Smooth muscle cell (in vitro differentiated cells): ENCODE measurements around the gene PDLIM7. TPM values are rescaled to one million over a fixed set of nuclear protein-coding genes. Genes with fewer than 3 reads are reported as not detected.

Source experiments
- DNase-seq: peaks from one replicate; lab custom pipeline; 2025; ENCODE audit not compliant: unreplicated experiment; lab: John Stamatoyannopoulos, UW
- H2AFZ ChIP-seq: fragments of 200-600 bp; sonication (generic); 2 replicates; pipeline ENCODE4 v1.6.0; 2016; ENCODE audit warnings: antibody characterized with exemption, low read depth, mild to moderate bottlenecking
- H3F3A ChIP-seq: fragments of 200-600 bp; sonication (generic); 2 replicates; pipeline ENCODE4 v1.6.0; 2017; ENCODE audit warnings: antibody characterized with exemption, low read depth
- H3K27ac ChIP-seq: fragments of 200-600 bp; sonication (generic); 2 replicates; pipeline ENCODE4 v1.5.1; 2016; ENCODE audit warnings: low read depth, mild to moderate bottlenecking
- H3K27me3 ChIP-seq: fragments of 200-600 bp; sonication (generic); 2 replicates; pipeline ENCODE4 v1.6.1; 2016; ENCODE audit warnings: low read depth, mild to moderate bottlenecking
- H3K36me3 ChIP-seq: fragments of 200-600 bp; sonication (generic); 2 replicates; pipeline ENCODE4 v1.5.1; 2016; ENCODE audit warnings: low read depth
- H3K4me1 ChIP-seq: fragments of 200-600 bp; sonication (generic); 2 replicates; pipeline ENCODE4 v1.5.1; 2016; ENCODE audit warnings: low read depth
- H3K4me2 ChIP-seq: fragments of 200-600 bp; sonication (generic); 2 replicates; pipeline ENCODE4 v1.6.0; 2016; ENCODE audit warnings: mild to moderate bottlenecking
- H3K4me3 ChIP-seq: fragments of 200-600 bp; sonication (generic); 2 replicates; pipeline ENCODE4 v1.5.1; 2016; ENCODE audit warnings: mild to moderate bottlenecking
- H3K79me2 ChIP-seq: fragments of 200-600 bp; sonication (generic); 2 replicates; pipeline ENCODE4 v1.6.0; 2016; ENCODE audit warnings: low read depth, mild to moderate bottlenecking
- H3K9ac ChIP-seq: fragments of 200-600 bp; sonication (generic); 2 replicates; pipeline ENCODE4 v1.6.0; 2016; ENCODE audit warnings: low read depth
- H3K9me3 ChIP-seq: fragments of 200-600 bp; sonication (generic); replicated peaks from 2 replicates; pipeline ENCODE4 v1.5.1; 2016; ENCODE audit warnings: low read depth
- H4K20me1 ChIP-seq: fragments of 200-600 bp; sonication (generic); 2 replicates; pipeline ENCODE4 v1.6.0; 2016; ENCODE audit warnings: low read depth
- CTCF ChIP-seq: fragments of 200-600 bp; sonication (generic); IDR thresholded peaks from 2 replicates; pipeline ENCODE4 v1.5.1; 2017; ENCODE audit warnings: borderline replicate concordance, mild to moderate bottlenecking, antibody characterized with exemption; ENCODE audit not compliant: insufficient read depth, poor library complexity, severe bottlenecking
- WGBS: methylation state at CpG from one replicate; pipeline ENCODE4 v1.1.7; 2016; ENCODE audit warnings: low lambda C conversion rate; 5-methylcytosine and 5-hydroxymethylcytosine counted together
- polyA plus RNA-seq: library from polyadenylated mRNA; unstranded; fragments of >200 nt; fragmentation: Nextera tagmentation; extraction: Ambion mirVana; gene quantifications from 2 replicates; pipeline ENCODE4 v1.2.1, GENCODE V29; 2016
- total RNA-seq: library from RNA; depleted of rRNA; stranded (reverse); fragments of >200 nt; gene quantifications from 2 replicates; pipeline ENCODE4 v1.2.3, GENCODE V29; 2014

The PDLIM7 gene
- total and polyA plus RNA-seq, 2 experiments from 2014 or later: 235 to 511 TPM

GRCh38 chr5:177469750-177470525 lies 27.5 kb downstream of the PDLIM7 start:
- Histone ChIP-seq H4K20me1 (peaks cover 79% of the 10 kb centered on the region), H3K4me1 (peaks cover 27% of the 10 kb centered on the region), H3K79me2 (peaks cover 59% of the 10 kb centered on the region), H2AFZ (no peak overlapping the region), H3K27me3 (no peaks in the 10 kb centered on the region), H3K36me3 (peaks cover 4% of the 10 kb centered on the region), H3K27ac (peak overlapping the region; percentile 68), H3K4me2 (peak overlapping the region; percentile 61), H3K9me3 (no peaks in the 10 kb centered on the region), H3K9ac (peak overlapping the region; percentile 3), H3K4me3 (no peak overlapping the region), H3F3A (peaks cover 19% of the 10 kb centered on the region)
- no peak for TF ChIP-seq CTCF
- no peak for DNase-seq
- 94% methylated on average over 6 of the region's 8 CpGs for WGBS

- Histone ChIP-seq H2AFZ (no peak overlapping the region), H3K27me3 (no peaks in the 10 kb centered on the region), H4K20me1 (peaks cover 88% of the 10 kb centered on the region), H3F3A (peaks cover 10% of the 10 kb centered on the region), H3K9me3 (no peaks in the 10 kb centered on the region), H3K27ac (peak overlapping the region; percentile 68), H3K9ac (no peak overlapping the region), H3K4me3 (no peak overlapping the region), H3K4me2 (peak overlapping the region; percentile 26), H3K36me3 (peaks cover 4% of the 10 kb centered on the region), H3K4me1 (peaks cover 25% of the 10 kb centered on the region), H3K79me2 (peaks cover 59% of the 10 kb centered on the region)
- DNase-seq: no peak
- 77% methylated on average over 18 of the region's 25 CpGs for WGBS
- no peak for TF ChIP-seq CTCF
Observed at GRCh38 chr5:177468685-177469628, 28.4 kb downstream of the PDLIM7 start.

DNA sequence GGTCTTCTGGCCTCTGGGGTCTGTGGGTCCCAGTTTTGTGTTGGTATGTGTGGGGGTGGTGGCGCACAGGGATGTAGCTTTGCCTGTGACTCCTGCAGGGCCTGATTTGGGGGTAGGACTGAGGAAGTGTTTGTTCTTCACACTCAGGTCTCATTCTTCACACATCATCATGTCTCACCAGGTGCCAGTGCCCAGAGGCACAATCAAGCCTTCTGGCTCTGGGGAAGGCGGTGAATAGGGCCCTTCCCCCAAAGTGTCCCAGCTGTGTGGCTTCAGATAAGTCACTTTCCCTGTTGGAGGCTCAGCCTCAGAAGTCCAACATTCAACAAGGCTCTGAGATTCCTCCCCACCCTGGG lies 29.1 kb downstream of the PDLIM7 start:
- Histone ChIP-seq H3K9ac (no peak overlapping the region), H3K9me3 (no peaks in the 10 kb centered on the region), H3K27me3 (no peaks in the 10 kb centered on the region), H3K79me2 (peaks cover 63% of the 10 kb centered on the region), H2AFZ (no peak overlapping the region), H3K27ac (peak overlapping the region; percentile 44), H4K20me1 (peaks cover 95% of the 10 kb centered on the region), H3F3A (peaks cover 13% of the 10 kb centered on the region), H3K4me1 (peaks cover 24% of the 10 kb centered on the region), H3K36me3 (peaks cover 4% of the 10 kb centered on the region), H3K4me2 (no peak overlapping the region), H3K4me3 (no peak overlapping the region)
- no peak for TF ChIP-seq CTCF
- DNase-seq: no peak
- WGBS: 97% methylated on average over 2 of the region's 2 CpGs
